ENCODE data around the gene IDS.

The IDS gene

DNA sequence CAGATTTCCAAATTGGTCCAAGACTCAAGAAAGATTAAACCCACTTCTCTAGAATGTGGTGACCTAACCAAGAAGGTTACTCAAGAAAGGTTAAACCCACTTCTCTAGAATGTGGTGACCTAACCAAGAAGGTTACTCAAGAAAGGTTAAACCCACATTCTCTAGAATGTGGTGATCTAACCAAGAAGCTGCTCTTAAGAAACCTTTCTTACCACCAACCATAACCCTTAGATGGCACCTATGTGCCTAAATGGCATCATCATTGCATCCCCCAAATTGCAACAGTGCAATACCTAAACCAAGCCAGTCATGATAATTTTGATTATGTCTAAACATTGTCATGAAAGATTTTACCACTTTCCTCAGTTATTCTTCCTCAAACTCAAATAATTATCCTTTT lies 49.2 kb downstream of the IDS start:
- no peak for DNase-seq

DNA sequence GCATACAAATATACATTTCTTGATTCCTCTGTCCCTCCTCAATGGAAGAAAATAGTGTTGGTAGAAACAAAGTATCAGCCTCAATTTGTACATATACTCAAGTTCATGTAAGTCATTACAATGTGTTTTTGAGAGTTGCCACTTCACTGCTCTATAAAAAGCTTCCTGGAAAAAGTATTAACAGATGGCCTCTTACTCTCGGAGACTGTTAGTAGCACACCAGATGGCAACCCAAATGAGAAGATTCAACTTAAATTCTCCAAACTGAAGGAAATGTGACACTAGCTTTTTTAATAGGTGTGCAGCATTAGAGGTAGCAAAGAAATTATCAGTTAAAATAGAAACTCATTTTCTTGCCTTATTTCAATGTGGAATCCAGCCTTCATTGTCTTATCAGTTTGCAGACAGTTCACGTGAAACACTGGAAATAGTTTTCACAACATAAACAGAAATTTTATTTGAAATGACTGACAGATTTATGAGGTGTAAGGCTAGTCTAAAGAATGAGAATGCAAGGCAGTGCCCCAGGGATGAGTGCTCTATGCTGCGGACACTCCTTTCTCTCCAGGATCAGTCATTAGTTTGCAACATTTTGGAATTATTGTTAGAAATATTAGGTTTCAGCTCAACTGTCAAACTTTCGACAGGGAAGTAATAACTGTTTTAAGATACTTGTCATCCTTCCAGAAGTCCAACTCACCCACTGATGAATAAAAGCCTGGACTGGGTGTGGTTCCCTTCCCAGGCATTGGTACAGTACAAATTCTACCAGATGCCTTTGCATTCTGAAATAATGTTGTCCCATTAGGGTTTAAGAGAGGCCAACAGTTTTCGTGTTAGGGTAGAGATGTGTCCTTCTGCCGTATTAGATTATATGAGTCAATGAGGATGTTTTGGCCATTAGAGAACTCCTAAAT lies 50.9 kb downstream of the IDS start:
- DNase-seq: no peak

DNA sequence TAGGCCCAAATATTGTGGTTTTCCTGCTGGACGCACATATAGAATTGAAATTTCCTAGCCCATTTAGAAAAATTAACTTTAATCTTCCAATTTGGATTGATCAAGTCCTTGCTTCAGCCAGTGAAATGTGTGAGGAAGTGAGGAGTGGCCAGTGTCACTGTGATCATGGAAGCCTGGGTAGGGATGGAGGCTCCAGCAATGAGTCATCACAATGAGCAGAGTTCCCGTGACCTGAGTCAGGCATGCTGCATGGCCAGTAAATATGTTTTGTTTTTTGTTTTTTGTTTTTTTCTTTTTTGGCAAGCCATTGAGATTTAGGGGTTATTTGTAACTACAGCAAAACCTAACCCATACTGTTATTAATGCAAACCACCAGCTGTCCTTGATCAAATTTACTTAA lies 52.1 kb downstream of the IDS start:
- no peak for DNase-seq

DNA sequence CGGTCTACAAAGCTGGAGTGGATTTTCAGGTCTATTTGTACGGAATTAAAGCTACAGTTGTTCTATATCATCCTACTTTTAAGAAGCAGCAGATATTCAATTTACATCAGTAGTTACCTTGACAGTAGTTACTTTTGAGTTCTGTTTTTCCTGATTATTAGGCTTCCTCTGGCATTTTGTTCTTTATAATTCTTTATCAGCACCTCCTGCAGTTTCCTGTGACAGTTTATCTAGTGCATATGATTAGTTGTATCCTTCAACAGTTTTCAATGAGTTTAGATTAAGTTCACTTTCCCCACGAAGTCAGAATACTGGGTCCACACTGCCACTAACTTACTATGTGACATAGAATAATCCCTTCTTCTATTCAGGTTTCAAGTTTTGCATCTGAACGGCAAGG lies 71.7 kb downstream of the IDS start:
- DNase-seq: no peak

DNA sequence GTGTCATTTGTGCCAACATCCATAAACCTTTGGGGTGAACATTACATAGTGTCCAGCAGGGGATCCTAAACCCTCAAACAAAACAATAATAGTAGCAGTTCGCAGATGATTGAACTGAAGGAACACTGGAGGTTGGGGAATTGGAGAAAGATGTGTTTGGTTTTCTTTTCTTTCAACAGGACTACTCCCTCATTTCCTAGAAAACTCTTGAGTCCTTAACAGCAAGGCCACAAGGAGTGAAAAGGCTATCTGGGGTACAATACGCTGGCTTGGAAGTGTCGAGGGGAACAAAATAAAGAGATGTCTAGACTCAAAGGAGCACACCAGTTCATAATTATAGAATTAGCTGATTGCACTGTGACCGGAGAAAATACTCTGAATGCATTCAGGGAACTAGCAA lies 72.1 kb downstream of the IDS start:
- no peak for DNase-seq

All from NCI-H510A (cell line).